ENCODE results near the gene EML3. TPM values are rescaled to one million over a fixed set of nuclear protein-coding genes. Genes with fewer than 3 reads are reported as not detected.
"Not testable (repeated sequence)": the region's sequence is repeated elsewhere in the genome, so short reads cannot be mapped to it uniquely, and the experiment has no call there.

The EML3 gene
- total RNA-seq, 1 donor from 2014 or later = 32.1 TPM

- DNase-seq (ENCODE audit: low read depth, low spot score) = no peak
Measured at GRCh38 chr11:62573006-62573591, 39.5 kb downstream of the EML3 start.

- DNase-seq (ENCODE audit: low read depth, low spot score) = no peak
Measured at GRCh38 chr11:62572431-62572830, 40.1 kb downstream of the EML3 start.

- DNase-seq (ENCODE audit: low read depth, low spot score) = not testable (repeated sequence)
Measured at GRCh38 chr11:62571493-62571892, 41.1 kb downstream of the EML3 start.

DNA sequence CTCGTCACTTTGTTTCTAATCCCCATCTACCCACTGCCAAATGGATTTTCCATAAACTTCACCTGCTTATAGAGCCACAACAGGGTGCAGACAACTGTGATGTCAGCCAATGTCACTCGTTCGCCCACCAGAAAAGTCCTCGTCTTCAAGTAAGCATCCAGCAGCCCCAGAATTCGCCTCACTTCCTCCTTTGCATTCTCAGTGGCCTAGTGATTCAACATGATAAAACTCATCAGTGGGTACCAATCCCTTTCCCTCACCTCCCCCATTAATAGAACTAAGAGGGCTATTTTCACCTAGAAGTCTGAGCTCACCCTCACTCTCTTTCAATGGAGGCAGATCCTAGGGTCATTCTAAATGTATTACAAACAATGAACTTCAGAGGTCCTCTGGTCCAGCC is 41.7 kb downstream of the EML3 start:
- DNase-seq (ENCODE audit: low read depth, low spot score) = not testable (repeated sequence)

DNA sequence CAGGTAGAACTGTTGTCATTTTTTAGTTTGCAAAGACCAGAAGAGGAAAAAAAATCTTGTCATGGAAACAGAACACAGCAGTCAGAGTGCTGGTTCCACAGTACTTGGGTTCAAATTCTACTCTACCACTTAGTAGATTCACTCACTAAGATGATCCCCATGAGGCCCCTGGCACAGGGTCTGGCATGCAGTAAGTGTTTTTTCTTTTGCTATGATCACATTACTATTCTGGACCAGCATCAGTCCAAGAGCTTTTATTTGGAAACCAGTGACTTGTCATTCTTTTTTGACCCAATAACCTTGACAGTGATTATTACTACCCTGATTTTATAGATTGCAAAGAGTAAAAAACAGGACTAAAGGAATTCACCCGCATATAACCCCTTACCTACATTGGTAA is 43.0 kb downstream of the EML3 start:
- DNase-seq (ENCODE audit: low read depth, low spot score) = no peak

GRCh38 chr11:62567018-62567633 is 45.4 kb downstream of the EML3 start:
- no peak for DNase-seq (ENCODE audit: low read depth, low spot score)

- no peak for DNase-seq (ENCODE audit: low read depth, low spot score)
Measured at GRCh38 chr11:62566247-62566646, 46.3 kb downstream of the EML3 start.

- no peak for DNase-seq (ENCODE audit: low read depth, low spot score)
Measured at GRCh38 chr11:62565100-62565802, 47.3 kb downstream of the EML3 start.

- not testable (repeated sequence) for DNase-seq (ENCODE audit: low read depth, low spot score)
Measured at GRCh38 chr11:62561677-62562230, 50.8 kb downstream of the EML3 start.

GRCh38 chr11:62560566-62561103 is 51.9 kb downstream of the EML3 start:
- peak; percentile 89 for DNase-seq (ENCODE audit: low read depth, low spot score)

GRCh38 chr11:62559626-62560025 is 52.9 kb downstream of the EML3 start:
- not testable (repeated sequence) for DNase-seq (ENCODE audit: low read depth, low spot score)

DNA sequence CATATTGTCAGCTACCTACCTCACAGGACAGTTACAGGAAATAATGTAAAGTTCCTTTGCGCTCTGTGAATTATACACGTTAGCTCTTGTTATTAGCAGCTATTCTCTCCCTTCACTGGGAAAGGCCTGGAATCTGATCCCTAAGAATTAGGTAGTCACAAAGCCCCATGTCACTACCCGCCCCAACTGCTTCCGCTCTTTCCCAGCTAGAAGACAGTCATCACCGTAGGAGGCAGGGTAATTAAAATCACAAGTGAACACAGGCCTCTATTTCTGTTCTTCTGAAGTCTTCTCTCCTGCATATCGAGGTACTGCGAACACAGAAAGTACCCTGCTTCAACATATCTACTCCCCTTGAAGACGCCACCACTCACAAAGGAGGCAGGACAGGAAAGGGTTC is 53.4 kb downstream of the EML3 start:
- no peak for DNase-seq (ENCODE audit: low read depth, low spot score)

- no peak for DNase-seq (ENCODE audit: low read depth, low spot score)
Measured at GRCh38 chr11:62558669-62559068, 53.9 kb downstream of the EML3 start.

GRCh38 chr11:62556875-62557631 is 55.5 kb downstream of the EML3 start:
- no peak for DNase-seq (ENCODE audit: low read depth, low spot score)

DNA sequence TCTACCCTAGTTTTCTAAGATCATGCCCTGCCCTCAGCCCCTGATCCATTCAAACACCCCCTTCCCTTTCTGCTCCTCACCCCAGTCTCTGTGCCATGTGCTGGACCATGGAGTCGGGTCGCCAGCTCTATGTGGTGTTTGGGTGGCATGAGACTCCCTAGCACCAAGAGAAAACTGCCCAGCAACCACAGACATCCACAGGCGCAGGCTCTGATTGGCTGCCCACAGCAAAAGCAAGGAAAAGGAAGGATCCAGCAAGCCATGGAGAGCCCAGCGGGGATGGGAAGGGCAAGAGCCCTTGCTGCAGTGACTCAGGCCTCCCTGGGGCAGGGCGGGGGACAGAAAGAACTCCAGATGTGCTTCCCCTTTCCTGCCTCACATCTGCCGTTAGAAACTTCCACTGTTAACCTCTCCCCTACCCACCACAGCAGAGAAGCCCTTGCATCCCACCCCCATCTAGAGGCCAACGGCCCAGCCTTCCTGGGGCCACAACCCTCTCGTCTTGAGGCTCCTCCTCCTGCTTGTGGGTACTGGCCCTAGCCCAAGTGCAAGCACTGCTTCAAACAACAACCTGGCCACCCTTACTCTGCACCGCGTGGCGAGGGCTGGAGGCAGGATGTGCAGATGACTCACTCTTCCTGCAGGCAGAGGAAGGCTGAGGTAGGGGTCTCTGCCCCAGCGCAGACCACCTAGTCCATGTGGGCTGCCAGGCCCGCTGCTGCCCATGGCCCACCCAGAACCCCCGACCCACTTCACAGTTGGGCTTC is 56.3 kb downstream of the EML3 start:
- peak; percentile 77 for DNase-seq (ENCODE audit: low read depth, low spot score)

GRCh38 chr11:62555464-62556107 is 57.0 kb downstream of the EML3 start:
- no peak for DNase-seq (ENCODE audit: low read depth, low spot score)

DNA sequence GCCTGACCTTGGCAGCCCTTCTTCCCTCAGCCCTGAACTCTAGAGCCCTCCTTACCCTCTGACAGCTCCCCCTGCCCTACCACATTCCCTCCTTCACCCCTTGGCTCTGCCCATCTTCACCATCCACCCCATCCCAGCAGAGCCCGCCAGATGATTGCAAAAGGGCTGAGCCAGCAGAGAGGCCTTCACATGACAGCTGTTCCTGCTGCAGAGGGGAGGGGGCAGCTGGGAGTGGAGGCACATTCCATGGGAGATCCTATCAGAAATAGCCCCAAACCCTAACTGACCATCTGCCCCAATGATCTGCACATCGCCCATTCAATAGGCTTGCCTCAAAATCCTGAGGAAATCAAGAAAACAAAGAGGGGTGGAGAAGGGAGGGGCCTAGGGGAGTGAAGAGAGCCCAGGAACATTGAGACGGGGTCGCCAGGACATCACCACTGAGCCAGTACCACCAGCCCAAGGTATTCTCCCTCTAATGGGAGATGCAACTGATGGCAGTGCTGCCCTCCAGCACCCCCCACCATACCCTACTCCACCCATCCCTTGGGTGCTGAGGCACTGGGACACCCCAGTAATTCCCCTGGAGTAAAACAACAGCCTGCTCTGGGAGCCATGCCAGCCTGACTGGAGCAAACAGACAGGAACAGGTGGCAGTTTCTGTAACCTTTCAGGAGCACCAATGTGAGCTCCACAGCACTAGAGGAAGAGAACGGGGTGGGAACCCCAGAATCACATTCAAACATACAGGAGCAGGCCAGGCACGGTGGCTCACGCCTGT is 58.0 kb downstream of the EML3 start:
- no peak for DNase-seq (ENCODE audit: low read depth, low spot score)

DNA sequence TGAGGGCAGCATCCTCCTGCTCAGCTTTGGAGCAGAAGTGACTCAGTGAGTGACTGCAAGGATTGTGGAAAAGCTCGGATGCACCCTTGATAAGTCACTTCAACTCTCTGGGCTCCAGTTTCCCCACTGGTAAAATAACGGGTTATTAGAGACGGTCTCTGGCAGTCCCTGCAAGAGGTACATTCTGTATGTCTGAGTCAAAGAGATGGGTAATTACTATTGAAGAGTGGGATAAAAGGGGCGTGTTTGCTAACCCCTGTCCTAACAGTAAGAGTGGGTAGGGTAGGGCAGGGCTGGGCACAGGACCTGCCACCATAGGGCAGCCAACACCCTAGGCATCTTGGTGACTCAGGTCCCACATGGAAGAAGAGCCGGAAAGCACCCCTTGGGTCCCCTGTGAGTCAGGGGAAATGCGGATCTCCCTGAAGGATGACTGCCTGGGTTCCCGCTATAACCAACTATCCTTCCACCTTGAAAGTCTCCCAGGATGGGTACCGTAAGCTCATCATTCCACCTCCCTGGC is 58.7 kb downstream of the EML3 start:
- no peak for DNase-seq (ENCODE audit: low read depth, low spot score)

Data from pulmonary artery endothelial cell (primary cell).